GM06990 (cell line): ENCODE measurements around the gene FBN2.

Source experiments
- DNase-seq: peaks from one replicate; pipeline ENCODE4 v3.0.0-alpha.2; 2011; ENCODE audit not compliant: insufficient read length; ENCODE audit errors: extremely low read depth
- H3K27me3 ChIP-seq: replicated peaks from 2 replicates; pipeline ENCODE4 v1.6.0; 2011; ENCODE audit warnings: low read length; ENCODE audit not compliant: control insufficient read depth, insufficient read depth
- H3K36me3 ChIP-seq: 2 replicates; pipeline ENCODE4 v1.5.1; 2011; ENCODE audit warnings: low read length; ENCODE audit not compliant: control insufficient read depth, insufficient read depth
- H3K4me3 ChIP-seq: replicated peaks from 2 replicates; pipeline ENCODE4 v1.5.1; 2011; ENCODE audit warnings: low read depth, mild to moderate bottlenecking, control low read depth, low read length
- TF ChIP-seq, protein P1 (sequence below): IDR thresholded peaks from 2 replicates; pipeline ENCODE4 v1.5.1; 2011; ENCODE audit warnings: low read length, control low read depth, mild to moderate bottlenecking, inconsistent platforms; ENCODE audit not compliant: insufficient read depth, poor library complexity, severe bottlenecking

FBN2 gene

DNA sequence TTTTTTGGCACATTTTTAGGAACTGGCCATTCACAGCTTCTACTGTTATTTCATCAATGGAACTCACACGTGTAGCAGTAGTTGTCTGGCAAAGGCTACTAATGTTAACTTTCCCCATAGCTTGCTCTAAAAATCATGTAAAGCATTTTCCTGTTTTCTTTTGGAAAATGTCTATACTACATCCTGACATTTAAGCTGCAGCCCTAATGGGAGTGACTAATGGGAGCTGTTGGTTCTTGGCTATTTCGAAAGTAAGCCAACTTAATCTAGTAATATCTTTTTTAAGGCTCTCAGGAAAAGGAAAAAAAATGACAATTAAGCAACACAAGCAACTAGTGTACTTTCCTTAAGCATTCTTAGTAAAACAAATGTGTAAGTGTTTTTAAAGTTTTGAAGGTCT lies 285.3 kb downstream of the FBN2 start:
- no peak for DNase-seq
- H3K36me3 ChIP-seq: no peaks in the 10 kb centered on the region
- TF ChIP-seq, protein P1, sequence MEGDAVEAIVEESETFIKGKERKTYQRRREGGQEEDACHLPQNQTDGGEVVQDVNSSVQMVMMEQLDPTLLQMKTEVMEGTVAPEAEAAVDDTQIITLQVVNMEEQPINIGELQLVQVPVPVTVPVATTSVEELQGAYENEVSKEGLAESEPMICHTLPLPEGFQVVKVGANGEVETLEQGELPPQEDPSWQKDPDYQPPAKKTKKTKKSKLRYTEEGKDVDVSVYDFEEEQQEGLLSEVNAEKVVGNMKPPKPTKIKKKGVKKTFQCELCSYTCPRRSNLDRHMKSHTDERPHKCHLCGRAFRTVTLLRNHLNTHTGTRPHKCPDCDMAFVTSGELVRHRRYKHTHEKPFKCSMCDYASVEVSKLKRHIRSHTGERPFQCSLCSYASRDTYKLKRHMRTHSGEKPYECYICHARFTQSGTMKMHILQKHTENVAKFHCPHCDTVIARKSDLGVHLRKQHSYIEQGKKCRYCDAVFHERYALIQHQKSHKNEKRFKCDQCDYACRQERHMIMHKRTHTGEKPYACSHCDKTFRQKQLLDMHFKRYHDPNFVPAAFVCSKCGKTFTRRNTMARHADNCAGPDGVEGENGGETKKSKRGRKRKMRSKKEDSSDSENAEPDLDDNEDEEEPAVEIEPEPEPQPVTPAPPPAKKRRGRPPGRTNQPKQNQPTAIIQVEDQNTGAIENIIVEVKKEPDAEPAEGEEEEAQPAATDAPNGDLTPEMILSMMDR: no peak
- H3K27me3 ChIP-seq: no peaks in the 10 kb centered on the region
- H3K4me3 ChIP-seq: no peak overlapping the region

DNA sequence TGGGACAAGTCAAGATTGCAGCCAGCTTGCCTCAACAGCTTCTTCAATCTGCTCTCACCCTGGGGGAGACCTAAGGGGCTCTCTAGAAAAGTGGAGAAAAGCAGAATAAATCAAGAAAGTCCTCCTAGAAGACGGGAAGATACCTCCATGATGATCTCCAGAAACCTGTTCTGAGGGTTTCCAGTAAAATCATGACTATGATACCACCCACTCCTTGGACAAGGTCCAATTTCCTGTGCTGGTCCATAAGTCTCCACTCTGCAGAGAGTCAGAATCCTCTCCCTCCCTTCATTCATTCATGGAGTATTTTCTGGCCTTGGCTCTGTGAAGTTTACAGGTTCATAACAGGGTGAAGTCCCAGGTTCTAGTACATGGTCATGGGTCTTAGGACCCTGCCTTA lies 285.8 kb downstream of the FBN2 start:
- Histone ChIP-seq H3K27me3 (no peaks in the 10 kb centered on the region), H3K36me3 (no peaks in the 10 kb centered on the region), H3K4me3 (no peak overlapping the region)
- no peak for DNase-seq
- TF ChIP-seq, protein P1: no peak

DNA sequence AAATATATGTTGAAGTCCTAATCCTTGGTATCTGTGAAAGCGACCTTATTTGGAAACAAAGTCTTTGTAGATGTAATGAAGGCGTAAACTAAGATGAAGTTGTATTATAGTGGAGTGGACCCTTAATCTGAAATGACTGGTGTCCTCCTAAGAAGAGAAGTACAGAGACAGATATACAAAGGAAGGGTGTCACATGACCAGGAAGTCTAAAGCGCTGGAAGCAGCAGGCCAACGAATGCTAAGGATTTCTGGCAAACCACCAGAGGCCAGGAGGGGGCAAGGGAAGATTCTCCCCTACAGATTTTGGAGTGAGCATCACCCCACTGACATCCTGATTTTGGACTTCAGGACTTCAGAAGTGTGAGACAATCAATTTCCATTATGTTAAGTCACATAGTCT lies 292.1 kb downstream of the FBN2 start:
- Histone ChIP-seq H3K36me3 (no peaks in the 10 kb centered on the region), H3K27me3 (no peaks in the 10 kb centered on the region), H3K4me3 (no peak overlapping the region)
- DNase-seq: no peak
- TF ChIP-seq, protein P1: no peak

DNA sequence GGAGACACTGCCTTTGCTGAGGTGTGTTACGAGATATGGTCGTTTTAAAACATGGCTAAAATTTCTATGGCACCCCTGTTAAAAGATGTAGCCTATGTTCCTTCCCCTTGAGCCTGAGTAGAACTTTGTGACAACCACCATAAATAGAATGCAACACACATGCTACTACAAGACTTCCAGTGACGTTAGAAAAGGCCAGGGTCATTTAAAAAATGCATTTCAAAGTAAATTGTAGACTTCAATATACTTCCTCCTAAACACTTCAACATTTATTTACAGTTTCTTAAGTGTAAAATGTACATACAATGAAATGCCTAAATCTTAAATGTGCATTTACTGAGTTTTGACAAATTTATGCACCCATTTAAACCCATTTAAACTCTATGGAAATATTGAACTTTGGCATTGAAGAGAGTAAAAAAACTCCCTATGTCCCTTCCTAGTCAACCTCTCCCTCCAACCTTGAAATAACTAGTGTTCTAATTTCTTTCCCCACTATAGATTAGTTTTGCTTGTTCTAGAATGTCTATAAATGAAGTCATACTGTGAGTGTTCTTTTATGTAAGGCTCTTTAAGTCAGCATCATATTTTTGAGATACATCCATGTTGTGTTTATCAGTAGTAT lies 294.0 kb downstream of the FBN2 start:
- Histone ChIP-seq H3K27me3 (no peaks in the 10 kb centered on the region), H3K4me3 (no peak overlapping the region), H3K36me3 (no peaks in the 10 kb centered on the region)
- TF ChIP-seq, protein P1: no peak
- no peak for DNase-seq

DNA sequence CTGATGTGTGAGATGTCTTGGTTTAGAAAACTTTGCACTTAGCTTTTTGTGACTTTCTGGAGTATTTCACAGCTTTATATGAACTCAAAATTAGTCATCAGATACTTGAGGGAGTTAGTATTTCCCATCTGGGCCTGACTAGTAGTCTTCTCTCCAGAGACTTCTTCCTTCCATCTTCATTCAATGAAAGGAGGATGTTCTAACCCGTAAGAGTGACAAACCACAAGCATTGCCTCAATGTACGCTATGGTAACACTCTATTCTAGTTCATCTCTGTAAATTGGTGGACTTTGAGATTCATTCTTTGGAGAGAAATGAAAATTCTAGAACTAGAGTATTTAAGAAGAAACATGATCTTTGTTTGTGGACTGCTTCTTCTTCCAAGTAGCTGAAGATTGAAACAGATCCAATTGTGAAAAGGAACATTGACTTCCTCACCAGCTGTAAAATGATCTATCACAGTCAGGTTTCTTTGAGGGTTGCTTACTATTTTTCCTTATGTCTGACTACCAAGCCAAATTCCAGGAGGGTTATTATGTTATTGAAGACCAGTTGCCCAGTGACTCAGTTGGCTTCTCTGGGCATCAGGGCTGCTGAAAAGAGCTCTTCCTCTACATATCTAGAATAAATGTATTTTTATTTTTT lies 296.9 kb downstream of the FBN2 start:
- Histone ChIP-seq H3K36me3 (no peaks in the 10 kb centered on the region), H3K27me3 (no peaks in the 10 kb centered on the region), H3K4me3 (no peak overlapping the region)
- TF ChIP-seq, protein P1: no peak
- DNase-seq: no peak
